ENCODE results near the gene AFG1L.
"Not testable (repeated sequence)": the region's sequence is repeated elsewhere in the genome, so short reads cannot be mapped to it uniquely, and the experiment has no call there.

The AFG1L gene

GRCh38 chr6:108291091-108291490 is 3.8 kb upstream of the AFG1L start:
- no peak for DNase-seq

GRCh38 chr6:108292561-108292960 is 2.3 kb upstream of the AFG1L start:
- DNase-seq, result not testable (repeated sequence)

DNA sequence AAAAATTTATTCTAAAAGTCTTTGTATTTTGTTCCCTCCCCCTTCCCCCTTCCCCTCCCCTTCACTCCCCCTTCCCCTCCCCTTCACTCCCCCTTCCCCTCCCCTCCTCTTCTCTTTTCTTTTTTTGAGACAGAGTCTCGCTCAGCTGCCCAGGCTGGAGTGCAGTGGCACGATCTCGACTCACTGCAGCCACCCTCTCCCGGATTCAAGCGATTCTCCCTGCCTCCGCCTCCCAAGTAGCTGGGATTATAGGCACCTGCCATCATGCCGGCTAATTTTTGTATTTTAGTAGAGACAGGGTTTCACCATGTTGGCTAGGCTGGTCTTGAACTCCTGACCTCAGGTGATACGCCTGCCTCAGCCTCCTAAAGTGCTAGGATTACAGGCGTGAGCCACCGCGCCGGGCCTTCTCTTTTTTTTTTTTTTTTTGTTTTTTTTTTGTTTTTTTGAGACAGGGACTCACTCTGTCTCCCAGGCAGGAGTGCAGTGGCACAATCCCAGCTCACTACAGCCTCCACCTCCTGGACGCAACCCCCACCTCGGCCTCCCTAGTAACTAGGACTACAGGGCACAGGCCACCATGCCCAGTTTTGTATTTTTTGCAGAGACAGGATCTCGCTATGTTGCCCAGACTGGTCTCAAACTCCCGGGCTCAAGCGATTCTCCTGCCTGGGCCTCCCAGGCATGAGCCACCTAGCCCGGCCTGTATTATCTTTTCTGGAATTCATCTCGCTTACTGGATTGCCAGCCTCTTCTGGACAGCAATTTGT is 1.1 kb upstream of the AFG1L start:
- DNase-seq, result no peak

GRCh38 chr6:108294297-108294726 is 542 bp upstream of the AFG1L start:
- no peak for DNase-seq

DNA sequence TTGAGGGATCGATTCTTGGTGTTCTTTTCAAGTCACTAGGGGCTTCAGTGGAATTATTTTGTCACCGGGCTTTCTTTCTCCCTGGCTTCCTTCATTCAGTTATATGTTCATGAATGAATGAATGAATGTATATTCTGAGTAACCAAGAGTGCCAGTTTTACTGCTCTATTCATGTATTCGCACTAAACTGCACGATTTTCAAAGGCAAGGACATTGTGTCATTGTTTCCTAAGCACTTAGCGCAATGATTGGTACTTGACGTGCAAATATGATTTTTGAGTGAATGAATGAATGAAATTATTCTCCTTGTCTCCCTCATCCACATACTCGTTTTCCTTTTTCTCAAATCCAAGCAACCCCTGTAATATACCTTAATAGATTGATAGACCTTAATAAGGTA is 822 bp downstream of the AFG1L start:
- no peak for DNase-seq

DNA sequence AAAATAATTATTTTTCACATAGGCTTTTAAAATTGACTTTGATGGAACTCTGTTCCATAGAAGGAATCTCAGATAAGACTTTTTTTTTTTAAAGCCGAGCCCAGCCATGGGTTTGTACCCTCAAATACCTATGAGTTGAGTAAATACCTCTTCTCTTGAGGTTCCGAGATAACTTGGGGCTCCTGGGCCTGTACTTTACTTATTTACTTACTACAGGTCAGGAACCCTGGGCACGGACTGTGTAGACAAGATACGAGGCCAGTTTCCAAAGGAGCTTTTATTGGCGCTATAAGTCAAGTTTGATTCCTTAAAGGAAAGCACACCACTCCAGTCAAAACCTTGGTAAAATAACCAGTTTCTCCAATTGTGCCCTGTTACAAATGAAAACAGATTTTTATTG is 7.5 kb downstream of the AFG1L start:
- DNase-seq, result no peak

DNA sequence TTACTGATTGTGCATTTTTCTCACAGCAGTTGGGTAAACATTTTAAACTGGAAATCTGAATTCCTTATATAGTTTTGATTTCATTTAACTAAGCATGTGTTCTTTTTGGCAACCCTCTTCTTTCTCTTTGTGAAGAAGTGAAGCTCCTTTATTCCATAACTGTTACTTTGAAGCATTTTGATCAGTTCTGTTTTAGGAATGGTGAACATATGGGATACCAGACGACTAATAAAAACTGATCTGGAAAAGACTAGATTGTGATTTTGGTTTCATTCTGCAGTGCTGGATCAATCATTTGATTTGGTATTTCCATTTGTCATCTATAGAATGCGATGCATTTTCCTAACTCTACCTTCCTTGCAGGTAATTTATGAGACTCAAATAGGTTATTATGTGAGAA is 9.8 kb downstream of the AFG1L start:
- no peak for DNase-seq

GRCh38 chr6:108308641-108309040 is 13.8 kb downstream of the AFG1L start:
- not testable (repeated sequence) for DNase-seq

- DNase-seq, result no peak
Measured at GRCh38 chr6:108309844-108310243, 15.0 kb downstream of the AFG1L start.

DNA sequence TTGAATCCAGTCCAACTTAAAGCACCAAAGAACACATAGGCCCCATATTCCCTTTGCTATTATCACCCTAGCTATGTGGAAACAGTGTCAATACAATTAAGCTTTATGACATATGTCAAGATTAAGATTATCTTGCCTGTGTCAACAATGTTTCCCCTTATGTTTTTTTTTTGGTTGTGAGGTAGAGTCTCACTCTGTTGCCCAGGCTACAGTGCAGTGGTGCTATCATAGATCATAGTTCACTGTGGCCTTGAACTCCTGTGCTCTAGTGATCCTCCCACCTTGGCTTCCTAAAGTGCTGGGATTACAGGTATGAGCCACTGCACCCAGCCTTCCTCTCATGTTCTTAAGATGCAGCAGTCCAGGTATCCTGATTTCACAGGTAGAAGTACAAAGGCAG is 17.8 kb downstream of the AFG1L start:
- DNase-seq, result no peak

DNA sequence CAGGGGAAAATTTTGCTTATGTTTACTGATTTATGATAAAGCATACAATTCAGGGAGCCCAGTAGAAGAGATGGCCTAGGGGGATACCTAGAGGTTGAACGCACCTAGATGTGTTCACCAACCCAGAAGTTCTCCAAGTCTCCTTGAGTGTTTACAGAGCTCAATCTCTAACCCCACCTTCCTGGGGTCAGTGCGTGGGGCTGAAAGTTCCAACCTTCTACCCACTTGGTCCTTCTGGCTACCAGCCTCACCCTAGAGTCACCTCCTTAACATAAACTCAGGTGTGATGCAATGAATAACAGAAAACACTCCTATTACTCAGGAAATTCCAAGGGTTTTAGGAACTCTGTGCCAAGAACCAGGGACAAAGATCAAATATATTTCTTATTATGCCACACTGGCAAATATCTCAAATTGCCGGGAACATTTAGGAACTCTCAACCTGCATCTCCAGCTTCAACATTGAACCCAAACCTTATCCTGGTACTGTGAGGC is 26.4 kb downstream of the AFG1L start:
- no peak for DNase-seq

- no peak for DNase-seq
Measured at GRCh38 chr6:108322728-108323127, 27.9 kb downstream of the AFG1L start.

DNA sequence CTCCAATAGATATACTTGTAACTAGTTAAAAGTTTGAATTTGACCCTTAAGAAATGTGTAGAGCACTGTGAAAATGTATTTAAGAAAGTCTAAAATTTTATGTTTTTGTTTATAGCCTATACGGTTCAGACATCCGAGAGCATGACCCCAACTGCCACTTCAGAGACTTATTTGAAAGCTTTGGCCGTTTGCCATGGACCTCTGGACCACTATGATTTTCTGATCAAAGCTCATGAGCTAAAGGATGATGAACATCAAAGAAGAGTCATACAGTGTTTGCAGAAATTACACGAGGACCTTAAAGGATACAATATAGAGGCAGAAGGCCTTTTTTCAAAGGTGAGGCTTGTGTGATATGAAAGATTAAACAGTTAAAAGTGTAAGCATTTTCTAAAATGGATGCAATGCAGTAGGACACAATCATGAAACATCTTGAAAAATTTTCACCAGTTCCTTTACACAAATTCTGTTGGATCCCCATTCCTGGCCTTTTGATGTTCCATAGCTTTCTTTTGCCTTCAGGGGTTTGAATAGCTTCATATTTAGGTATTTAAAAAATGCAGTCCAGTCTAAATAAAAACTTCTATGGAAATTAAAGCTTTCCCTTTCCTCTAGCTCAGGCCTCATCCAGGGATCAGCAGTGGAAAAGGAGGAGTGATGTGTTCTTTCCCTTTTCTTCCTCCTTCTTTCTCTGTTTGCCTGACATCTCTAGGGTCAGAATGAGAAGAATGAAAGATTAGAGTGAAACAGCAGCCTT is 29.0 kb downstream of the AFG1L start:
- no peak for DNase-seq

DNA sequence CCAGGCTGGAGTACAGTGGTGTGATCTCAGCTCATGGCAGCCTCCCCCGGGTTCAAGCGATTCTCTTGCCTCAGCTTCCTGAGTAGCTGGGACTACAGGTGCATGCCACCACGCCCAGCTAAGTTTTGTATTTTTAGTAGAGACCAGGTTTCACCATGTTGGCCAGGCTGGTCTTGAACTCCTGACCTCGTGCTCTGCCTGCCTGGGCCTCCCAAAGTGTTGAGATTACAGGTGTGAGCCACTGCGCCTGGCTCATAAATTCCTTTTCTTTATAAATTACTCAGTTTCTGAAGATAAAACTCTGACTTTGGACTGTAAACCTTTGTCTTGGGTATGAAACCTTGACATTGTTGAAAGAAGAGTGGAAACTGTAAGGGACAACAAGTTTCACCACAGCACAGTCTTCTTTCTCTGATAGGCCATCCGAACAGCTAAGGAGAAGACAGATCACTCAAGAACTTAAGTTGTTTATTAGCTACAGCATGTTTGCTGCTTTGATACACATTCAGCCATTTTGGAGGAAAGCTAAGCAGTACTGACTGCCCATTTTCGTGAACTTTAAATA is 35.4 kb downstream of the AFG1L start:
- DNase-seq, result not testable (repeated sequence)

GRCh38 chr6:108330806-108331205 is 36.0 kb downstream of the AFG1L start:
- DNase-seq, result no peak

- no peak for DNase-seq
Measured at GRCh38 chr6:108331982-108332381, 37.1 kb downstream of the AFG1L start.

GRCh38 chr6:108336971-108337370 is 42.1 kb downstream of the AFG1L start:
- no peak for DNase-seq

DNA sequence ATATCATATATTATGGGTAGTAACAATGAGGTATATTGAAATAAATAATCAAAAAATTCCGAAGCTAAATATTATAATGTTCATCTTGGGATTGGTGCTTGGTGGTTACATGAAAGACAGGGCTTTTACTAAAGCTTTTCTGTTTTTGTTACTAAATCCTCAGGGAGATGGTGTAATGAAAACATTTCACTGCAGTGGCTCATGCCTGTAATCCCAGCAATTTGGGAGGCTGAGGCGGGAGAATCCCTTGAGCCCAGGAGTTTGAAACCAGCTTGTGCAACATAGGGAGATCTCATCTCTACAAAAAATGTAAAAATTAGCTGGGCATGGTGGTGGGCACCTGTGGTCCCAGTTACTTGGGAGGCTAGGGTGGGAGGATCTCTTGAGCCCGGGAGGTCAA is 42.9 kb downstream of the AFG1L start:
- DNase-seq, result no peak

DNA sequence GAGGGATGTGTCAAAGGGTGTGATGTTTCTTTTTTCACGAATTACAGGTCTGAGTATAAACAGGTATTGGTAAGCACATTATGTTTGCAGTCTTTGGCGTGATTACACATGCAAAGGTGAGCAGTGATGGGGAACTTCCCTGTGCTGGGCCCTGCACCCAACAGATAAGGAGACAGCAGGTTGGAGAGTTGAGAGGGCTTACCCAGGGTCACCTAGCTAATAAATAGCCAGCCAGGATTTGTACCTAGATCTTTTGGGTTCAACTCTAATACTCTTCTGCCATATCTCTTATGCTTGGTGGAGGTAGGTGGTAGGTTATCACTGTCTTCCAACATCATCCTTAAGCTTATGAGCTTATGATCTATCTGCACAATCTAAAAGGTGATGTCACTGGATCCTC is 46.5 kb downstream of the AFG1L start:
- DNase-seq, result no peak

DNA sequence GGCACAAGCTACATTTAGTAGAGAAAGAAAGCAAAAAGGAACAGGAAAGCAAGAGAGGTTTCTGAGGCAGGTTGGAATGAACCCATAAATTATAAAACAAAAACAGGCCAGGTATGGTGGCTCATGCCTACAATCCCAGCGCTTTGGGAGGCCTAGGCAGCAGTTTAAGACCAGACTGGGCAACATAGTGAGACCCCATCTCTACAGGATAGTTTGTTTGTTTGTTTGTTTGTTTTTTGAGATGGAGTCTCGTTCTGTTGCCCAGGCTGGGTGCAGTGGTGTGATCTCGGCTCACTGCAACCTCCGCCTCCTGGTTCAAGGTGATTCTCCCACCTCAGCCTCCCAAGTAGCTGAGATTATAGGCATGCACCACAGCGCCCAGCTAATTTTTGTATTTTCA is 49.0 kb downstream of the AFG1L start:
- no peak for DNase-seq

DNA sequence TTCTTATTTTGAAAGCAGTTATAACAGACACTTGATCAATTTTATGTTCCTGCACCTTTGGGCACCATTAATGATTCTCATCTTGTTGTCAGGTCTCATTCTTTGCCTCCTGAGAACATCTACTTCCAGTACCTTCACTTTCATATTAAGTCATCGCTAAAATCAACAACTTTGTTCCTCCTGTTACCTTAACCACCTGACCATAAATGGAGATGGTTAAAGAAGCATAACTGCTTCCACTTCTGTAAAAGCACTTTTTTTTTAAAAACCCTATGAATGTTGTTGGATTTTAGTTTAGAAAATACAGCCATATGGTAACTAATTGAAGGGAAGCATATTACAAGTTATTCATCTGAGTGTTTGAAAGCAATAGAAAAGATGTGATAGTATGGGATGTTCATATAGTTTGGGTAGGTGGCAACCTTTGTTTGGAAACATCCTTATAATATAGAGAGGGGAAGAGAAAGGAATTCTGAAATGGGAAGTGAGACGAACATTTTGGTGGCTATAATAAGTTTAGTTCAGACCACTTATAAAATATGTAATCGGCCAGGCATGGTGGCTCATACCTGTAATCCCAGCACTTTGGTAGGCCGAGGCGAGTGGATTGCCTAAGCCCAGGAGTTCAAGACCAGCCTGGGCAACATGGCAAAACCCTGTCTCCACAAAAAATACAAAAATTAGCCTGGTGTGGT is 53.9 kb downstream of the AFG1L start:
- DNase-seq, result no peak

GRCh38 chr6:108350528-108350927 is 55.7 kb downstream of the AFG1L start:
- no peak for DNase-seq

DNA sequence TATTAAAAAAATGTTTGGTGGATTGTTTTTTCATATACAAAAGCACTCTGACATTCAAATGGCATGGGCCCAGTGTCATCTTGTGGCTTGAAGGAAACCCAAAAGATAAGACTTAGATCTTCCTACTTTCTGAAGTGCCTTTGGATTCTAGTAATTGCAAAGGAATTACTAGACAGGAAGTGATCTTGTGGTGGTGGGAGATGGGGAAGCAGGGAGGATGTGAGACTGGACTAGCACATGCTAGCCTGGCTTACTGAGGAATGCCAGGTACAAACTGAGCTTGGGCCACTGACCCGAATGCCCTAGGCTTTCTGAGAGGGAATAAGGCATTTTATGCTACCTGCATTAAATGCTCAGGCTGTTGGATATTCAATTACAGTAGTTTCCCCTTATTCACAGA is 59.0 kb downstream of the AFG1L start:
- DNase-seq, result no peak

All from stimulated activated CD4-positive, alpha-beta T cell treated with anti-CD3 and anti-CD28 coated beads, Interleukin-15, amount 100 ng/mL, for 24 hours (primary cell).